Measurements from ENCODE around the gene DGCR2. TPM values are rescaled to one million over a fixed set of nuclear protein-coding genes. Genes with fewer than 3 reads are reported as not detected.
A peak's percentile ranks its signal among the peaks of the same experiment; 100 is the strongest.
"Not testable (repeated sequence)": the region's sequence is repeated elsewhere in the genome, so short reads cannot be mapped to it uniquely, and the experiment has no call there.

The DGCR2 gene
- total RNA-seq, 1 donor from 2014 or later: 30.2 TPM

- peak in 1 of 2 donors; percentile 41 for DNase-seq (ENCODE audit: low read depth in 2 of 2)
Measured at GRCh38 chr22:18987765-18988164, 134.4 kb downstream of the DGCR2 start.

- not testable (repeated sequence) for DNase-seq (ENCODE audit: low read depth in 2 of 2)
Measured at GRCh38 chr22:18987114-18987513, 135.1 kb downstream of the DGCR2 start.

Other genes starting within 250 kb of the DGCR2 start
- gene DGCR6, start 216.1 kb downstream of the DGCR2 start, total RNA-seq: 0.25 and 0.51 TPM in 2 replicates
- not detected in 2 replicates for gene PRODH, start 186.1 kb downstream of the DGCR2 start, total RNA-seq
- gene TSSK2, start 8.9 kb upstream of the DGCR2 start, total RNA-seq: not detected in 2 replicates
- gene ESS2, start 22.2 kb upstream of the DGCR2 start, total RNA-seq: 4.2 and 6.3 TPM in 2 replicates
- gene GSC2, start 27.9 kb upstream of the DGCR2 start, total RNA-seq: not detected in 2 replicates
- 68.5 and 70.0 TPM in 2 replicates for gene SLC25A1, start 56.3 kb upstream of the DGCR2 start, total RNA-seq
- gene CLTCL1, start 169.3 kb upstream of the DGCR2 start, total RNA-seq: 2.8 and 3.5 TPM in 2 replicates

All from dermis microvascular lymphatic vessel endothelial cell (primary cell).